Esophagus mucosa (tissue), 1 donor: ENCODE results near the gene ABCB4. TPM values are rescaled to one million over a fixed set of nuclear protein-coding genes. Genes with fewer than 3 reads are reported as not detected.
"Not testable (repeated sequence)": the region's sequence is repeated elsewhere in the genome, so short reads cannot be mapped to it uniquely, and the experiment has no call there.

Experiments
- ATAC-seq: fragments of 200-7000 bp; cut with Tn5 transposase; one replicate; pipeline ENCODE4 v1.9.1; 2020
- total RNA-seq: library from RNA; stranded (reverse); gene quantifications from one replicate; pipeline ENCODE4 v1.2.4, GENCODE V29; 2023
- donor health status: DM: yes; HTN: yes; CAD: no.

The ABCB4 gene
- total RNA-seq, 1 donor from 2014 or later, result 0.20 TPM

DNA sequence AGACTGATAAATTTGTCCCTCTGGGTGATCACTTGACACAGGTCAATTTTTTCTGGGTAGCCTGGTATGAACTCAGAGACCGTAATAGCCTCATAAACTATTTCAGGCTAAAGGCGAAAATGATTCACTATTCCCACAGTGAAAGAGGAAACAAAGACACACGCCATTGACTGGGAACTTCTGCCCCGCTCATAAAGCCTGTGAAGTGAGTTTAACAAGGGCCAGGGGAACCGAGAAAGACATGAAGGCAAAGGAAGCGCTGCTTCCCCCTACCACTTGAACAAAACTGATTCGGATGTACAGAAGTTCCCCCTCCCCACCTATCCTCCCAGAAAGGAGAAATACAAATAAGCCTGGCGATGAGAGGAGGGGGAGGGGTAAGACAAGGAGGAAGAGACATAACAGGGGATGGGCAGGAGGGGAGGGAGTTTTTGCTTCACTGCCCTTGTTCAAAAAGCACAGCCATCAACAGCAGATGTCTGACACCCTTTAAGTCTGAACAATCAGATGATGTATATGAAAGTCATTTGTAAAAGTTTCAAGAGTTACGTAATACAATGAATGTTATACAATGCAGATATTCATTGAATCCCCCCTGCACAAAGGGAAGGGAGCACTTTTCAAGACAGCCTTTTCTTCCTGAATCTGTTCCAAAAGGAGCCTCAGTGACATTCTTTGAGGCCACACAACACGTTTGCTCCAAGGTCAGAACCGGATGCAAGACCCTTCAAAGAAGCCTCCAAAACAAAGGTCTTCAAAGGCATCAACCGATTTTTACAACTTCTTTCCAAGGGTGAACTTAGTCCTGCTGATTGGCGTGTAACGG lies 734 bp downstream of the ABCB4 start:
- peak; percentile 44 for ATAC-seq

- ATAC-seq, result no peak
Measured at GRCh38 chr7:87473986-87474385, 1.5 kb downstream of the ABCB4 start.

DNA sequence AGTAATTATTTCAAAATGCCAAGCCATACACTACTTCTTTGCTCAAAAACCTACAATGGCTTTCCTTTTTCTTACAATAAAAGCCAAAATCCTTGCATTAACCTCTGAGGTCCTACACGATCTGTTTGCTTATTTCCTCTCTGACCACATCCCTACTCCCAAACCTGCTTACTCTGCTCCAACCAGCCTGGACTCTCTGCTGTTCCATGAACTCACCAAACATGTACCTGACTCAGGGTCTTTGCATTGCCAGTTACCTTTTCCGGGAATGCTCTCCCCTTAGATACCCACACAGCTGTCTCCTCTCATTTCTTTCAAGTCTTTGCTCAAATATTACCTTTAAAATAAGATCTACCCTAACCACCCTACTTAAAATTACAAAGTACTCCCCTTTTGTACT lies 2.3 kb downstream of the ABCB4 start:
- ATAC-seq, result no peak

DNA sequence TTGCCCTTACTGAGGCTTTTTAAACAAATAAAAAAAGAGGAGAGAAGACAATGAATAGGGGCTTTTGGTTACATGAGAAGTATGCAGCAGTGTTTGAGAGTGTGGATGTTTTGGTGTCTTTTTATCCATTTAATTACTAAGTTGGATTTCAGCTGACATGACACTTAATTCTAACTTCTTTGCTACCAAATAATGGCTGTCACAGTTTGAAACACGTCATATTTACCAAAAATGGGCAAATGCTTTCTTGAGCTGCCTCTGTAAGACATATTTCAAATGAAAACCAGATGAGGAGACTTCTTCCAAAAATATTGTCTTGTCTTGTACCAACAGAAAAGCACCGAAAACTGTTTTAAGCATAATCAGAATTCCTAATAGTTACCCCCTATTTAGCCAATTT lies 4.0 kb downstream of the ABCB4 start:
- no peak for ATAC-seq

DNA sequence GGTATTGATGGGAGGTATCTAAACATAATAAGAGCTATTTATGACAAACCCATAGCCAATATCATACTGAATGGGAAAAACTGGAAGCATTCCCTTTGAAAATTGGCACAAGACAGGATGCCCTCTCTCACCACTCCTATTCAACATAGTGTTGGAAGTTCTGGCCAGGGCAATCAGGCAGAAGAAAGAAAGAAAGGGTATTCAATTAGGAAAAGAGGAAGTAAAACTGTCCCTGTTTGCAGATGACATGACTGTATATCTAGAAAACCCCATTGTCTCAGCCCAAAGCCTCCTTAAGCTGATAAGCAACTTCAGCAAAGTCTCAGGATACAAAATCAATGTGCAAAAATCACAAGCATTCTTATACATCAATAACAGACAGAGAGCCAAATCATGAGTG lies 6.3 kb downstream of the ABCB4 start:
- not testable (repeated sequence) for ATAC-seq

GRCh38 chr7:87465534-87465880 lies 10.0 kb downstream of the ABCB4 start:
- ATAC-seq, result not testable (repeated sequence)

DNA sequence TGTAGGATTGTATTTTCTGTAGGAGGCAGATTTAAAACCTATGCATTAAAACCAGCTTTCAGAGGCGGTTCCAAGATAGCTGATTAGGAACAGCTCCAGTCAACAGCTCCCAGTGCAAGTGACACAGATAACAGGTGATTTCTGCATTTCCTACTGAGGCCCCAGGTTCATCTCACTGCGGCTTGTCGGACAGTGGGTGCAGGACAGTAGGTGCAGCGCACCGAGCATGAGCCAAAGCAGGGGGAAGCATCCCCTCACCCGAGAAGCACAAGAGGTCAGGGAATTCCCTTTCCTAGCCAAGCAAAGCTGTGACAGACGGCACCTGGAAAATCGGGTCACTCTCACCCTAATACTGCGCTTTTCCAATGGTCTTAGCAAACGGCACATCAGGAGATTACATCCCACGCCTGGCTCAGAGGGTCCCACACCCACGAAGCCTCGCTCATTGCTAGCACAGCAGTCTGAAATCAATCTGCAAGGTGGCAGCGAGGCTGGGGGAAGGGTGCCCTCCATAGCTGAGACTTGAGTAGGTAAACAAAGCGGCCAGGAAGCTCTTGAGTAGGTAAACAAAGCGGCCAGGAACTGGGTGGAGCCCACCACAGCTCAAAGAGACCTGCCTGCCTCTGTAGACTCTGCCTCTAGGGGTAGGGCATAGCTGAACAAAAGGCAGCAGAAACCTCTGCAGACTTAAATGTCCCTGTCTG lies 10.5 kb downstream of the ABCB4 start:
- not testable (repeated sequence) for ATAC-seq

DNA sequence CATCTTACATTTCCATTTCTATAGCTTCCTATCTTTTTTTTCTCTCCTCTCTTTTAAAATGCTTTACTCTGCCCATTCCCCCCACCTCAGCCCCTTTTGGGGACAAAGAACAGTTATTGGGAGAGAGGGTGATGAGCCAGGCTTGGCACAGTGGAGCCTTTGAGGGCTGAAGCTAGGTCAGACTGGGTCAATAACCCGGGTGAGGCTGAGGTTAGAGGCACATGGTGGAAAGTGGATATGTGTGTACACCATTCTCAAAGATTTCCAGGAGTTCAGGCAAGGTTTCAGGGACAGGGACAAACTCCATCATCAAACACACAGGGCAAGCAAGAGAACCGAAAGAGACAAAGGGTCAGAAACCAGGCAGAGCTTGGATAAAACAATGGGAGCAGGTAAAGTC lies 11.5 kb downstream of the ABCB4 start:
- ATAC-seq, result no peak

GRCh38 chr7:87460444-87460843 lies 15.0 kb downstream of the ABCB4 start:
- not testable (repeated sequence) for ATAC-seq

- no peak for ATAC-seq
Measured at GRCh38 chr7:87459941-87460340, 15.5 kb downstream of the ABCB4 start.

DNA sequence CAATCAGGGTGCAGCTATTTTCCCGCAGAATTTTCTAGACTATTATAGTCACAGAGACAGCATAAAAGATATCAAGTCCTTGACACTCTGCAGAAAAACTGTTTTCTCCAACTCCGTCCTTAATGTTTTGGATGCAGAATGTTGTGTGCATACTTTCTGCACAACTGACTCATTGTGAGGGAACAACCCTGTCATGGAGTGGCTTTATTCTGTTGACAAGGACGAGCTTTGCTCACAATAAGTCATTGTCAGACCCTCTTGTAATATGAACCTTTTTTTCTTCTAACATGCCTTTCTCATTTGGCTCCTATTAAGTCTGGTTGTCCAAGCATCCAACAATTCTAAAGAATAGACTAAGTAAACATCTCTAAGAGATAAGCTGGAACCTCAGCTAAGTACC lies 17.3 kb downstream of the ABCB4 start:
- no peak for ATAC-seq

GRCh38 chr7:87456247-87456646 lies 19.2 kb downstream of the ABCB4 start:
- no peak for ATAC-seq

DNA sequence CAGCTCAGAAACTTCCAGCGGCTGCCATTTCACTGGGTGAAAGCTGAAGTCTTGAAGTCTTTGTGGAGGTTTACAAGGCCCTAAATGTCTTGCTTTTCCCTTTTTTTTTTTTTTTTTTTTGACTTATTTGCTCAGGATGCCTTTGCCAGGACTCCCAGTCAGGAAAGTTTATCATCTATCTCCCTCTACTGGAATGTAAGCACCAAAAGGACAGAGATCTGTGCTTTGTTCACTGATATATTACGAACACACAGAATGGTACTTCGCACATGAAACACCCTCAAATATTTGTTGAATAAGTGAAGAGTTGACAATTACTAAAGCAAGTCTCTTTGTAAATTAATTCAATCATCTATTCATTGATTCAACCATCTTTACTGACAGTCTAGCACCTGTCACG lies 23.2 kb downstream of the ABCB4 start:
- no peak for ATAC-seq

DNA sequence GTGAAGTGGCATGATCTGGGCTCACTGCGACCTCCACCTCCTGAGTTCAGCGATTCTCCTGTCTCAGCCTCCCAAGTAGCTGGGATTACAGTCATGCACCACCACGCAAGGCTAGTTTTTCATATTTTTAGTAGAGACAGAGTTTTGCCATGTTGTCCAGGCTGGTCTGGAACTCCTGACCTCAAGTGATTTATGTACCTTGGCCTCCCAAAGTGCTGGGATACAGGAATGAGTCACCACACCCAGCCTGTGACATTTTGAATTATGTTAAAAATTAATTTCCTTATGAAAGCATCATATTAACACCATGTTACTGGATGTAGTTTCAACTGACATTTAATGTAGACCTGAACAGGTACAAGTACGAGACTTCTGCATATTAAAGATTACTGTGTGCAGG lies 24.3 kb downstream of the ABCB4 start:
- ATAC-seq, result no peak

DNA sequence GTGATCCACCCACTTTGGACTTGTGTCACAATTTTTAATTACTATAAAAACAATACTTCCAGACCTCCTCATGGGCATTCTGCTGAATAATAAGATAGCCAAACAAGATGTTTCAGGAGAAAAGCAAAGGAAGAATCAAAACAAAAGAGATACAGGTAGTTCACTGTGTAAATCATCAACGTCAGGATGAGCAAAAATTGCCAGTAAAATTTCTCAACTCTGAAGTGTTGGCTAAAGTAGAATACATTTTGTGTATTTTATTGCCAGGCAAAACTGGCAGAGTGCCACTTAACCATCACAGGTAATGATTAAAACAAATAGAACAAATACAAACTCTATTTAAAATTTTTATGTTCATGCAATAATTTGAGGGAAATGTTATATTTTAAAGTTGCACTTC lies 24.8 kb downstream of the ABCB4 start:
- no peak for ATAC-seq

- no peak for ATAC-seq
Measured at GRCh38 chr7:87448388-87448787, 27.1 kb downstream of the ABCB4 start.

GRCh38 chr7:87447116-87447635 lies 28.3 kb downstream of the ABCB4 start:
- no peak for ATAC-seq

DNA sequence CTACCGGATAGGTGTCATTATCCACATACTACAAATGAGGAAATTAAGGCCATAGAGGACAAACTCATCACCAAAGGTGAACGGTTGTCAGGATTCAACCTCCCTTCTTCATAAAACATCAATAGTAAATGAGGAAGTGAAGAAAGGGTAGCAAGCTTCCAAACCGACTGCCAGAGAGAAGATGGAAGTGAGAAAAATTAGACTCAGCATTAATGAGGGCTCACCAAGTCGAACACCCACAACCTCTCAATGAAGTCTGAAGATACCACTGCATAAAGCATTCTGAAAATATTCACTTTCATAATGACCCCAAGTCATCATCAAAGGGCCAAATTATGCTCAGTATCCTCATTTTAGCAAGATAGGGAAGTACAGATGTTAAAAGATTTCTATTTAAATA lies 29.6 kb downstream of the ABCB4 start:
- ATAC-seq, result no peak

GRCh38 chr7:87435546-87435945 lies 39.9 kb downstream of the ABCB4 start:
- no peak for ATAC-seq

GRCh38 chr7:87432536-87432935 lies 42.9 kb downstream of the ABCB4 start:
- no peak for ATAC-seq

DNA sequence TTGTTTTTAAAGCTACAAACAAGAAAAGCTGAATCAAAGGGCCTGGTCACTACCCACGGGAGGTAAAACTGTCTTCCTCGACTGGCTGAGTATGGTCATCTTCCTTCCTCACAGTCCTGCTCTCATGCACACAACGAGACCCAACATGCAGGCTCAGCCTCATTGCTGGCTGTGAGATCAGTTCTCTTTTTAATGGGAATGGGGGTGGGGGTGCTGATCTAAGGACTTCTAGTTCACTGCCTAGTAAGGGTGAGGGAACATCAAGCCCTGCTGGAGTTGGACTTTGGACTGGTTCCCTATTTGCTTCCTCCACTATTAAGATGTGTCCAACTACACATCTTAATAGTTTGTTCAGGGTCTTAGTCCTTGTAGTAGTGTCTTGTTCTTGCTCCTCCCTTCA lies 48.2 kb downstream of the ABCB4 start:
- no peak for ATAC-seq

- no peak for ATAC-seq
Measured at GRCh38 chr7:87426160-87426559, 49.3 kb downstream of the ABCB4 start.

DNA sequence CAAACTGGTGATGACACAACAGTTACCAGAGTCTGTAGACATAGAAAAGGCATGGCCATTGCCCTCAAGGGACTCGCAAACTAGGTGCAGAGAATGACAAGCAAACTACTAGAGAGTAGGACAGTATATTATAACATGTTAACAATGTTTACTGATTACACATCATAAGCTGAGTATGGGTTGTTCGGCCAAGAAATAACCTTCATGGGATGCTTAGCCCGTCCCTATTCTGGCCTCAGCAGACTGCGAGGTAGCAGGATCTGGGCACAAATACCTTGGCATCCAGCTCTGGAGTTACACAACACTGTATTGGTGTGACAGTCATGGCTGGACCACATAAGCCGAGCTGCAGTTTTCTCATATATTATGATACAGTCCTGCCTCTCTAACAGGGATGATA lies 51.4 kb downstream of the ABCB4 start:
- no peak for ATAC-seq

DNA sequence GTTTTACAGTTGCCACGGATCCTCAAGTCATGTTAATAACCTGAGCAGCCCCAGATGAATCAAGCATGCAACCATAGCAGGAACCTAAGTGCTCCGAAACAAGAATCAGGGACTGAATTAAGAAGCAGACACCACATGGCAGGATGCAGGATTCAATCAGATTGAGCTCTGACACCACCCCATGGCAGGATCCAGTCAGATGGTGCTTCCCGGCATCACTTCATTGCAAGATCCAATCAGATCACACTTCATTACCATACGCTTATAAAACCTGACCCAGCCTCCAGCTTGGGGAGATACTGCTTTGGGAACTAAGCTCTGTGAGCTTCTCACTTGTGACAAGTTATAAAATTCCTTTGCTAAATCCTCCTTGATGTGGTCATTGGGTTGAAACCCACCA lies 55.3 kb downstream of the ABCB4 start:
- no peak for ATAC-seq
